Transverse colon (tissue), 4 donors: ENCODE measurements around the gene PRSS38. TPM values are rescaled to one million over a fixed set of nuclear protein-coding genes. Genes with fewer than 3 reads are reported as not detected.

Experiments used
- DNase-seq: peaks from one replicate; pipeline ENCODE4 v3.0.0-alpha.2; 2019
- H3K27ac ChIP-seq, 4 donors: fragments of 200-600 bp; sonication (generic); 2 replicates each; pipeline ENCODE4 v1.5.1; 2016 to 2018; ENCODE audit warnings: inconsistent platforms in 4 of 4
- H3K27me3 ChIP-seq: fragments of 200-600 bp; sonication (generic); 2 replicates; pipeline ENCODE4 v1.5.1; 2017; ENCODE audit warnings: inconsistent platforms
- H3K36me3 ChIP-seq, 4 donors: fragments of 200-600 bp; sonication (generic); 2 replicates each; pipeline ENCODE4 v1.5.1; 2017 to 2019; ENCODE audit warnings: inconsistent platforms in 4 of 4
- H3K4me1 ChIP-seq, 4 donors: fragments of 200-600 bp; sonication (generic); 2 replicates each; pipeline ENCODE4 v1.5.1; 2017 to 2020; ENCODE audit warnings: inconsistent platforms in 4 of 4
- H3K4me3 ChIP-seq, 4 donors: fragments of 200-600 bp; sonication (generic); 1 replicate in 1 of 4; 2 replicates in 3 of 4; pipeline versions ENCODE4 v1.5.1 to v1.6.1; 2017 to 2019; ENCODE audit warnings: inconsistent platforms in 4 of 4
- H3K9me3 ChIP-seq, 2 donors: fragments of 200-600 bp; sonication (generic); 2 replicates each; pipeline ENCODE4 v1.5.1; 2017 to 2019; ENCODE audit warnings: inconsistent platforms in 2 of 2
- EP300 ChIP-seq: sonication (generic); formaldehyde crosslinking; IDR thresholded peaks from one replicate; pipeline ENCODE4 v1.6.1; 2017; ENCODE audit warnings: antibody characterized with exemption, low read depth
- POLR2A ChIP-seq: fragments of 450-650 bp; IDR thresholded peaks from one replicate; pipeline ENCODE4 v1.6.1; 2016; ENCODE audit warnings: antibody characterized with exemption, mild to moderate bottlenecking, moderate library complexity
- POLR2AphosphoS5 ChIP-seq, 3 donors: sonication (generic); formaldehyde crosslinking; IDR thresholded peaks; one replicate each; pipeline ENCODE4 v1.6.1; 2016; ENCODE audit warnings: antibody characterized with exemption in 3 of 3
- WGBS, 2 donors: methylation state at CpG; one replicate each; pipeline ENCODE4 v1.1.5; 2018; ENCODE audit warnings: low coverage in 1 of 2; 5-methylcytosine and 5-hydroxymethylcytosine counted together
- in situ Hi-C, 4 donors: fragments of 200-750 bp; cut with MboI; loops; one replicate each; pipeline versions ENCODE4 v1.15.0 to v1.15.1; 2017; ENCODE audit warnings: low sequenced_read_pairs in 3 of 4, low pct_ligation_motif_present in 1 of 4, low pct_unique_long_range_greater_than_20kb in 1 of 4
- intact Hi-C: fragments of 100-400 bp; cut with DNase I; formaldehyde crosslinking; loops from one replicate; pipeline ENCODE4 v1.15.1; 2023; ENCODE audit warnings: low total_unique reads
- total RNA-seq, 4 donors: library from RNA; depleted of rRNA; stranded (reverse); fragments of >200 nt; gene quantifications; one replicate each; pipeline ENCODE4 v1.1.0, GENCODE V29; 2016
- TF ChIP-seq, protein P1 (sequence below), 5 experiments: fragments of 200-600 bp in 3 of 5; fragments of 450-650 bp in 2 of 5; sonication (generic) in 3 of 5; IDR thresholded peaks; 1 replicate in 2 of 5; 2 replicates in 3 of 5; pipeline ENCODE4 v1.5.1; 2016 to 2017; ENCODE audit warnings: antibody characterized with exemption in 5 of 5, inconsistent platforms in 3 of 5, mild to moderate bottlenecking in 2 of 5, moderate library complexity in 1 of 5

The PRSS38 gene
- total RNA-seq, 4 donors from 2014 or later = not detected

- no peak for DNase-seq
- H3K27ac ChIP-seq = no peak overlapping the region
- no peaks in the 10 kb centered on the region for H3K36me3 ChIP-seq
- H3K27me3 ChIP-seq = no peaks in the 10 kb centered on the region
- 84 to 90% methylated on average over 2 to 11 of the region's 11 CpGs for WGBS, 2 donors
- no peaks in the 10 kb centered on the region for H3K9me3 ChIP-seq
- no peak for TF ChIP-seq POLR2AphosphoS5 (IDR thresholded peaks at IDR 0.05)
- TF ChIP-seq, protein P1, sequence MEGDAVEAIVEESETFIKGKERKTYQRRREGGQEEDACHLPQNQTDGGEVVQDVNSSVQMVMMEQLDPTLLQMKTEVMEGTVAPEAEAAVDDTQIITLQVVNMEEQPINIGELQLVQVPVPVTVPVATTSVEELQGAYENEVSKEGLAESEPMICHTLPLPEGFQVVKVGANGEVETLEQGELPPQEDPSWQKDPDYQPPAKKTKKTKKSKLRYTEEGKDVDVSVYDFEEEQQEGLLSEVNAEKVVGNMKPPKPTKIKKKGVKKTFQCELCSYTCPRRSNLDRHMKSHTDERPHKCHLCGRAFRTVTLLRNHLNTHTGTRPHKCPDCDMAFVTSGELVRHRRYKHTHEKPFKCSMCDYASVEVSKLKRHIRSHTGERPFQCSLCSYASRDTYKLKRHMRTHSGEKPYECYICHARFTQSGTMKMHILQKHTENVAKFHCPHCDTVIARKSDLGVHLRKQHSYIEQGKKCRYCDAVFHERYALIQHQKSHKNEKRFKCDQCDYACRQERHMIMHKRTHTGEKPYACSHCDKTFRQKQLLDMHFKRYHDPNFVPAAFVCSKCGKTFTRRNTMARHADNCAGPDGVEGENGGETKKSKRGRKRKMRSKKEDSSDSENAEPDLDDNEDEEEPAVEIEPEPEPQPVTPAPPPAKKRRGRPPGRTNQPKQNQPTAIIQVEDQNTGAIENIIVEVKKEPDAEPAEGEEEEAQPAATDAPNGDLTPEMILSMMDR (IDR thresholded peaks at IDR 0.05) = no peak
- no peak for TF ChIP-seq POLR2A
- TF ChIP-seq EP300 = no peak
- peaks cover 0 to 4% (median 0%) of the 10 kb centered on the region in 4 donors for H3K4me1 ChIP-seq
- no peak overlapping the region for H3K4me3 ChIP-seq
- intact Hi-C loops (no loop called here), in situ Hi-C loops (no loop called here)
Observed at GRCh38 chr1:227777156-227777555, 38.3 kb upstream of the PRSS38 start.

- Histone ChIP-seq H3K36me3 (no peaks in the 10 kb centered on the region), H3K4me3 (no peak overlapping the region), H3K9me3 (no peaks in the 10 kb centered on the region), H3K27me3 (no peaks in the 10 kb centered on the region), H3K27ac (no peak overlapping the region), H3K4me1 (peaks cover 0 to 4% (median 0%) of the 10 kb centered on the region in 4 donors)
- intact Hi-C loops (no loop called here), in situ Hi-C loops (no loop called here)
- TF ChIP-seq, protein P1 (IDR thresholded peaks at IDR 0.05) = no peak
- TF ChIP-seq EP300 (no peak), POLR2A (no peak), POLR2AphosphoS5 (IDR thresholded peaks at IDR 0.05) (no peak)
- DNase-seq = no peak
- WGBS, 2 donors = 89% methylated on average over 4 of the region's 4 CpGs; no CpG with 5 or more reads in 1 of the 2 donors
Observed at GRCh38 chr1:227777646-227778045, 37.8 kb upstream of the PRSS38 start.

DNA sequence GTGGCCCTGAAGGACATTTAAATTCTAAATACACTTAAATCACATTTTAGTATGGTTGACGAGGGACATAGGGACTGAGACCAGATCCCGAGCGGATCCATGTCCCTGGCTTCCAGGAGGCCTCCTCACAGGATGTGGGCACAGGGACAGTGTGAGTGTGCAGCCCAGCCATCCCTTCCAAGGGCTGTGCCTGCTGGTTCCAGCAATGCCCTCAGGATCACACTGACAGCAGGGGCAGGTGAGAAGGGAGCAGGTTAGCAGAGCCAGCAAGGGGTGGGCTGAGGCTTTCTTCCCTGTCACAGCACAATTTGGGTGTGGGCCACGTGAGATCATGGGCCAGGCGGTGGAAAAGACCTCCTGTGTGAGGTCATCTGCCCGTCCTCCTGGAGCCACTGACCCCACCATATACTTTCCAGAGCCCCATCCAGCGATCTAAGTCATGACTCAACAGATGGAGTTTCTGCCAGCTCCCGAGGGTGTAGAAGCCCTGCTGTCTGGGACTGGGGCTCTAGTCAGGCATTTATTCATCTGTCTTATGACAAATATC lies 37.0 kb upstream of the PRSS38 start:
- whole genome bisulfite sequencing, 2 donors = 82% methylated on average over 8 of the region's 8 CpGs; no CpG with 5 or more reads in 1 of the 2 donors
- intact Hi-C loops (no loop called here), in situ Hi-C loops (no loop called here)
- Histone ChIP-seq H3K27ac (no peak overlapping the region), H3K27me3 (no peaks in the 10 kb centered on the region), H3K9me3 (no peaks in the 10 kb centered on the region), H3K4me1 (peaks cover 0 to 4% (median 0%) of the 10 kb centered on the region in 4 donors), H3K4me3 (no peak overlapping the region), H3K36me3 (no peaks in the 10 kb centered on the region)
- TF ChIP-seq, protein P1 (IDR thresholded peaks at IDR 0.05) = no peak
- no peak for TF ChIP-seq POLR2AphosphoS5 (IDR thresholded peaks at IDR 0.05)
- TF ChIP-seq POLR2A = no peak
- TF ChIP-seq EP300 = no peak
- DNase-seq = no peak

DNA sequence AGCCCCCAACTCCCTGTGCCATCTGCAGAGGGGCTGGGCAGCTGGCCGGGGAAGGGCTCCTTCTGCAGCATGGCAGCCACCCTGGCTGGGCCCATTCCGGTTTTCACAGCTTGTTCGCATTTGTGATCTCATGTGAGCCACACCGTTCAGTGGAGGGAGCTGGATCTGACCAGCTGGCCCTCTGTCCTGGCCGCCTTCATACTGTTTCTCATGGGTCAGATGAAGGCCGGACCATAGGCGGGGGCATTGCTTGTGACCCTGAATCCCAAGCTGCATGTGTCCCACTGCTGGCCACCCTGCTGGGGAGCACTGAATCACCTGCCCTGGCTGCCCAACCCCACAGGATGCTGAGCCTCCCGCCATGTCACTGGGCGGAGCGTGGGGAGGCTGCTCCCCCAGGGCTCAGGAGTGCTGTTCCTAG lies 36.4 kb upstream of the PRSS38 start:
- Histone ChIP-seq H3K27ac (no peak overlapping the region), H3K4me3 (no peak overlapping the region), H3K4me1 (peaks cover 0 to 3% (median 0%) of the 10 kb centered on the region in 4 donors), H3K9me3 (no peaks in the 10 kb centered on the region), H3K27me3 (no peaks in the 10 kb centered on the region), H3K36me3 (no peaks in the 10 kb centered on the region)
- no peak for TF ChIP-seq EP300
- no peak for TF ChIP-seq POLR2AphosphoS5 (IDR thresholded peaks at IDR 0.05)
- no peak for TF ChIP-seq POLR2A
- TF ChIP-seq, protein P1 (IDR thresholded peaks at IDR 0.05) = no peak
- intact Hi-C loops = no loop called here
- in situ Hi-C loops = no loop called here
- 98% methylated on average over 9 of the region's 10 CpGs; no CpG with 5 or more reads in 1 of the 2 donors for WGBS, 2 donors
- no peak for DNase-seq
